ENCODE results near the gene TMED1.

The TMED1 gene

GRCh38 chr19:10805065-10805757 lies 30.8 kb downstream of the TMED1 start:
- H3K4me3 ChIP-seq (replicated peaks; ENCODE audit: insufficient read depth, low read length): no peak overlapping the region
- H3K27me3 ChIP-seq (ENCODE audit: insufficient read depth, poor library complexity, severe bottlenecking): no peaks in the 10 kb centered on the region
- peak; percentile 87 to 90 for DNase-seq (ENCODE audit: low read depth in 1 of 2, low spot score in 1 of 2)
- TF ChIP-seq SPI1 (IDR thresholded peaks at IDR 0.05; ENCODE audit: borderline replicate concordance, low read depth) (peak; percentile 92), REST (IDR thresholded peaks at IDR 0.05; ENCODE audit: insufficient replicate concordance, low read depth) (no peak), CTCF (IDR thresholded peaks at IDR 0.05; ENCODE audit: insufficient read depth, low read length) (no peak), POLR2AphosphoS5 (IDR thresholded peaks at IDR 0.05; ENCODE audit: low read depth) (peak; percentile 50; the same call in 1 of the 2 replicates), GABPA (IDR thresholded peaks at IDR 0.05; ENCODE audit: low read depth) (no peak)
- H3K27ac ChIP-seq (replicated peaks): peak overlapping the region; percentile 67

GRCh38 chr19:10803252-10803651 lies 32.8 kb downstream of the TMED1 start:
- Histone ChIP-seq H3K4me3 (replicated peaks; ENCODE audit: insufficient read depth, low read length) (no peak overlapping the region), H3K27ac (replicated peaks) (no peak overlapping the region), H3K27me3 (ENCODE audit: insufficient read depth, poor library complexity, severe bottlenecking) (no peaks in the 10 kb centered on the region)
- TF ChIP-seq GABPA (IDR thresholded peaks at IDR 0.05; ENCODE audit: low read depth): no peak
- no peak for TF ChIP-seq CTCF (IDR thresholded peaks at IDR 0.05; ENCODE audit: insufficient read depth, low read length)
- no peak for TF ChIP-seq POLR2AphosphoS5 (IDR thresholded peaks at IDR 0.05; ENCODE audit: low read depth)
- TF ChIP-seq SPI1 (IDR thresholded peaks at IDR 0.05; ENCODE audit: borderline replicate concordance, low read depth): no peak
- TF ChIP-seq REST (IDR thresholded peaks at IDR 0.05; ENCODE audit: insufficient replicate concordance, low read depth): no peak
- DNase-seq (ENCODE audit: low read depth in 1 of 2, low spot score in 1 of 2): no peak

- Histone ChIP-seq H3K27ac (replicated peaks) (no peak overlapping the region), H3K4me3 (replicated peaks; ENCODE audit: insufficient read depth, low read length) (no peak overlapping the region), H3K27me3 (ENCODE audit: insufficient read depth, poor library complexity, severe bottlenecking) (no peaks in the 10 kb centered on the region)
- TF ChIP-seq REST (IDR thresholded peaks at IDR 0.05; ENCODE audit: insufficient replicate concordance, low read depth): no peak
- TF ChIP-seq POLR2AphosphoS5 (IDR thresholded peaks at IDR 0.05; ENCODE audit: low read depth): 0 out of 2 replicates have a peak, but pooled peaks have one; percentile 16
- TF ChIP-seq GABPA (IDR thresholded peaks at IDR 0.05; ENCODE audit: low read depth): no peak
- no peak for TF ChIP-seq SPI1 (IDR thresholded peaks at IDR 0.05; ENCODE audit: borderline replicate concordance, low read depth)
- DNase-seq (ENCODE audit: low read depth in 1 of 2, low spot score in 1 of 2): no peak
These were observed 33.5 kb downstream of the TMED1 start for GRCh38 chr19:10802479-10802878.

Measured in HL-60 (cell line).